Erythroblast (primary cell): ENCODE results near the gene POM121.

ENCODE experiments used
- GATA1 ChIP-seq: IDR thresholded peaks from 2 replicates; pipeline ENCODE4 v1.6.1; 2011; ENCODE audit warnings: low read depth, mild to moderate bottlenecking, control low read depth, low read length, moderate library complexity
- POLR2A ChIP-seq: IDR thresholded peaks from 2 replicates; pipeline ENCODE4 v1.6.1; 2011; ENCODE audit warnings: mild to moderate bottlenecking, low read length

GRCh38 chr7:72919256-72919775 is 5.6 kb upstream of the POM121 start:
- TF ChIP-seq POLR2A (no peak), GATA1 (no peak)
